ENCODE results near the gene TACC2. TPM values are rescaled to one million over a fixed set of nuclear protein-coding genes. Genes with fewer than 3 reads are reported as not detected.

TACC2 gene
- total RNA-seq, 1 donor from 2014 or later: 92.5 TPM

DNA sequence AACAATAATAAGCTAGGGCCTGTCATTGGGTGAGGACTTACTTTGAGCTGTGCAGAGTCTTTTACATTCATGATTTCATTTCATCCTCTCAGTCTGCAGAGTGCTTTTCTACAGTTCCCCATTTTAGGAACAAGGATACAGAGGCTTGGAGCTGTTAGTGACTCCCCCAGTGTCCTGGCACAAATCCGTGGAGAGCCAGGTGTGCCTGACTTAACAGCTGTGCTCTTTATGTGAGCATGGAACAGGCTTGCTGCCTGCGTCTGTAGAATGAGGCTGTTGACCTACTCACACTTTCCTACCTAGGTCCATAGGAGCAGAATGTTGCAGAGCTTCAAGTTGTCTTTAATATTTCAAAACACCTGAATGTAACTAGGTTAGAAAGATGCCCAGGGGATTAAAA lies 231.8 kb downstream of the TACC2 start:
- no peak for DNase-seq (ENCODE audit: low spot score)

DNA sequence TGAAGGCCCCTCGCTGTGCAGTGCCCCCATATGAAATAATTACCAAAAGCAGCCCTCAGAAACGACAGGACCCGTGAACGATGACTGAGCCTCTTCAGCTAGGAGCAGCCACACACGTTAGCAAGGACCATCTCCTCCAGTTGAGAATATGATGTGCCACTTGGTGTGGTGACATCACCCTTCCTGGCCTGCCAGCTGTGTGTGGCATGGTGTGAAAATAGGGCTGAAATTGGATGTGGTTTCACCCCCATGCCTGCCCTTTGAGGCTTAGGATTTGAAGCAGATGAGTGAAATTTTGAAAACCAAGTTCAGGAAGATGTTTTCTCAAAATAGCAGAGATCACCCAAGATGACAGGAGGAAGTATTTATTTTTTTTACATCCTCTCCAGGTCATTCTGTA lies 233.0 kb downstream of the TACC2 start:
- no peak for DNase-seq (ENCODE audit: low spot score)

DNA sequence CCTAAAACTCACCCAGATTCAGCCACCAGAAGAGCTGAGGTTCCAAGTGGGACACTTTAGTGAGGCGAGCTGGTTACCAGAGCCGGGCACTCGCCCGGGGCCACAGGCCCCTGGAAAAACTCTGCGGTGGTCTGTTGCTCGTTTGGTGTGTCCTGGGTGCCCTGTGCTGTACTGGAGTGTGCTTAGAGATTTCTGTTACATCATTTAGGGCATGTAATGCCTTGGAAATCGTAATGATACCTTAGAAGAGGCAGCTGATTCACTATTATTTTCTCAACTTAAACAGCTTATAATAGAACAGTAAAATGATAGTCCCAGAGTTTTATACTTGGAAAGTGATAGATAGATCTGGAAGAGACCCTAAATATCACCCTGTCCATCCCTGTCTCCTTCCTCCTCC lies 233.7 kb downstream of the TACC2 start:
- DNase-seq (ENCODE audit: low spot score): no peak

DNA sequence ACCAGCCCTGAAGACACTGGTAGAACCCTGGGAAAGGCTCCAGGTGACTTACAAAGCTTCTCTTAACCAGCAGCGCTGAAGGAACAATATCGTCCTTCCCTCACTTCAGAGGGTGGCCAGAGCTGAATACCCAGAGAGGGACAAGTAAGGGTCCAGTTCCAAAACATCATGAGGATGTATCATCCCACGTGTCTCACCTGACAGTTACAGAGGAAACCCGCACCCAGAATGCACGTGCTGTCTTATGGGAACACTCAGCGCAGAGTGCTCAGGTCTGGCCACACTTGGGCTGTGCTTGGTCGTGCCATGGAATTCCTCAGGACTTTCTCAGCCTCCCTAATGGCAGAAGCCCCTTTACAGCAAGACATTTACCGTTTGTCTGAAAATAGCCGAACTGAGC lies 235.2 kb downstream of the TACC2 start:
- DNase-seq (ENCODE audit: low spot score): no peak

DNA sequence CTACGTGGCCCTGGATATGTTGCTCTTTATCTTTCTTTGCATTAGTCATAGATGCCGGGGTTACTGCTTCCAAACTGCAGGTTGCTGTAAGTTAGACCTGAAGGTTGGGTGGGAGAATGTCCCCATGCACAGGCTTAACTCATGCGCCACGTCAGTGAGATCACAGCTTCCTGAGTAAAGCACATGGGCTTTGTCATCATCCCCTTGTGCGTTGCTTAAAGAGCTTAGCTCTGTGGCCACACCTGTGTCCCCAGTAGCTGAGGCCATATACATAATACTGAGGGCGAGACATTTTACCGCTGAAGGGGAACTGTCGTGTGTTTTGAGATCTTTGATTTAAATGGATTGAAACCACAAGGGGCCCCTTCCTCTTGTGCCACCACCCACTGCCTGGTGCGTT lies 236.4 kb downstream of the TACC2 start:
- DNase-seq (ENCODE audit: low spot score): no peak

DNA sequence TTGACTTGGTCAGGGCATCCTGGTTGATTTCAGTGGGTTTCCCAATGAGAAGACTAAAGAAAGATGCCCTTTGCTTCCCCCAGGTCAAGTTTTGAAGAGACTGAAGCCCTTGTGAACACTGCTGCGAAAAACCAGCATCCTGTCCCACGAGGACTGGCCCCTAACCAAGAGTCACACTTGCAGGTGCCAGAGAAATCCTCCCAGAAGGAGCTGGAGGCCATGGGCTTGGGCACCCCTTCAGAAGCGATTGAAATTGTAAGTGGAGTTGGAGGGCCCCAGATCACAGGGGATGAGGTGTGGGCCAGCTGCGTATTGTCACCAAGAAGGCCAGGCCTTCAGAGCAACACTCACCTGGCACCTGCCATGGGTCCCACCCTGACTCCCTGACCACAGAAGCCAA lies 238.8 kb downstream of the TACC2 start:
- no peak for DNase-seq (ENCODE audit: low spot score)

DNA sequence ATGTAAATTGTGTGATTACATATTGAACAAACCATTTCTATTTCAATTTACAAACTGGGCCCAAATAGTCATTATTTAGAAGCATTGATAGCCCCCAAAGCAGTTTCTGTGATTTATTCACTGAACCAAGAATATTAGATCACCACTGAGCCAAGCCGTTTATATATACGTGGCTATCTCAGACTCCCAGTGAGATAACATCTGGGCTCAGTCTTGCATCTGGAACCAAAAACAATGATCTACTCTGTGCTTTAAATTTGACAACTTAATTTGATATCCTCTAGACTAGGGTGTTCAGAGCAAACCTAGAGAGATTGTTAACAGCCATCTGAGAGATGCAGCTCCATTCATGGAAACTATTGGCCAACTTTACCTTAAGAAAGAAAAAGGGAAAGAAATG lies 240.7 kb downstream of the TACC2 start:
- no peak for DNase-seq (ENCODE audit: low spot score)

DNA sequence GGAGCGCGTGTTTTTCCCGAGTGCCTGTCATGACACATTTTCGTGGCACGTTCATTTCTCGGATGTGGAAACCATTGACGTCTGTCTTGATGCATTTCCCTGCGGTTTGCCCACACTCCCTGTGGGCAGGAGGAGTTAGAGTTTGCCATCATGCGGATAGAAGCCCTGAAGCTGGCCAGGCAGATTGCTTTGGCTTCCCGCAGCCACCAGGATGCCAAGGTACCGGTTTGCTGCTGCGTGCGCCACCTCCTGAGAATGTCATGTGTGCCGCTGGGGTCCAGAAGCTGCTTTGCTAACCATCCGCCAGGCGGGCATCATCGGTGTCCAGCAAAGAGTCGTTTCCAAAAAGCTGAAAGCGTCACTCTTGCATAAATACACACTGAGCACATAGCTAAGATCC lies 241.3 kb downstream of the TACC2 start:
- no peak for DNase-seq (ENCODE audit: low spot score)

DNA sequence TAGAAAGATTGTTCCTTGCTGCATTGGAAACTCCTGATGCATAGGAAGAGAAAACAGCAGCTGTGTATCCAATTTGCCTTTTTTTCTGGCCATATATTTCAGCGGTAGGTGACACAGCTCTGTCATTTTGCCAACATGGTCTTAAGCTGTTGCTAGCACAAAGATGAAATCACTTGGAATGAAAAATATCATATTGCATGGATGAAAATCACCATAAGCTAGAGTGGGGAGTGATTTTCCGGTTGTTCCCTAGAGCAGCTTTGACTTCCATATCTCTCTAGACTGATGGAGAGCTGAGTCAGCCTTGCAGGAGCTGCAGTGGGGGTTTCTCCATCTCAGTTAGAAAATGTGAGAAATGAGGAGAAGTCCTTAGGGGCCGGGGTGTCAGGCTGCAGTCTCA lies 243.8 kb downstream of the TACC2 start:
- DNase-seq (ENCODE audit: low spot score): no peak

DNA sequence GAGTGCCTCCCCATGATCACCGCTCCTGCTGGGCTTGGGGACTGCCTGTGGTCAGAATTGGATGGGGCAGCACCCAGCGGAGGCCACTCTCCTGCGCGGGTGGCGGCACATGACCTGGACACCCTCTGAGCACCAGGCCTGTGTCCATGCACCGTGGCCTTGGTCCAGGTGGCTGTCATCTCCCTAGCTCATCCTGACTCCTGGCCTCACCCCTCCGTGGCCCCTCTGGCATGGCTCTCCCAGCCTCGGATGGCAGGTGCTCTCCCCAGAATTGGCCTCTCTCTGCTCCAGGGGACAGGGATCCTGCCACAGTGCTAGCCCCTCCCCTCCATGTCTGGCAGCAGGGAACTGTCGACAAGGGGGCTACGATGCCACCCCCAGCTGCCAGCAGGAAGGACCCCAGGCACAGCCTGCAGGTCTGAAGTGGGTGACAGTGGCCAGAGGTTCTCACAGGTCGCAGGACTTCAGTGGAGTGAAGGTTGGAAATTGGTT lies 244.9 kb downstream of the TACC2 start:
- no peak for DNase-seq (ENCODE audit: low spot score)

DNA sequence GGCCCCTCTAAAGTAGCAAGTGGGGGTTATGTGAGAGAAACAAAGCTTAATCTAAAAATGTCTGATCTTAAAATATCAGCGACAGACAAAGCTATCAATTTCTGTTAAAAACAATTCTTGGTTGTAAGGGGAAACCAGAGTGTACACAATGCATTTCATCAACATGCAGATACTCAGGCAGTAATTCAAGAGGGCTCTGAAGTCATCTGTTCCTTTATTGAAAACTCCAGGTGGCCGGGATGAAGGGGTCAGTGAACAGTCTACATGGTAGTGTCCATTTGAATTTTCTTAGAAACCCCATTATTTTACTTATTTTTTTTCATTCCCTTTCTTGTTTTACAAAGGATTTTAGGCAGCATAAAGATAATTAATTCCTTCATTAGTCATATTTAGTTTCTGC lies 245.5 kb downstream of the TACC2 start:
- no peak for DNase-seq (ENCODE audit: low spot score)

DNA sequence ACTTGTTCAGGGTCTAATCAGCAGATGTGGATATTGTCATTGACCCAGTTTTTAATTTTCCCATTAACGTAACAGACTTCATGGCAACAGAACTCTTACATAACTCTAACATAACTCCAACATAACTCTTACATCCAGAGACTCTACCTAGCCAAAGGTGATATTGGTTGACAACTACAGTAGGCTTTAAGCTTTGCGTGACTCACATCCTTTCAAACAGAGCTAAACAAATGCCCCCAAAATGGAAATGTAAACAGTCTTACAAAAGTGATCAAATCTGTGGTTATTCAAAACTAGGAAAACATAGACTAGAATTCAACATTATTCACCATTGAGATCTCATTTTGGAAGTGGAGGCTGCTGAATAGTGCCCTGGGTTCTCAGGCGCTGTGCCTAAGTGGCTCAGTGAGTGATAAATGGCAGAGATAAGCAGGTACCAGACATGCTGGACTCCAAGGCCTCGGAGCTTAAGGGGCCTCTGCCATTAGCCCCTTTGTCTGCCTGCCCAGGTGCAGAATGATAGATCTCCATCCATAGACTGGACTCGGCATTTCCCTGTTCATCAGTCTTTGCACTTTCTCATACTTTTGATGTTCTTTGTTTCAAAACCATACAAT lies 247.8 kb downstream of the TACC2 start:
- DNase-seq (ENCODE audit: low spot score): no peak

DNA sequence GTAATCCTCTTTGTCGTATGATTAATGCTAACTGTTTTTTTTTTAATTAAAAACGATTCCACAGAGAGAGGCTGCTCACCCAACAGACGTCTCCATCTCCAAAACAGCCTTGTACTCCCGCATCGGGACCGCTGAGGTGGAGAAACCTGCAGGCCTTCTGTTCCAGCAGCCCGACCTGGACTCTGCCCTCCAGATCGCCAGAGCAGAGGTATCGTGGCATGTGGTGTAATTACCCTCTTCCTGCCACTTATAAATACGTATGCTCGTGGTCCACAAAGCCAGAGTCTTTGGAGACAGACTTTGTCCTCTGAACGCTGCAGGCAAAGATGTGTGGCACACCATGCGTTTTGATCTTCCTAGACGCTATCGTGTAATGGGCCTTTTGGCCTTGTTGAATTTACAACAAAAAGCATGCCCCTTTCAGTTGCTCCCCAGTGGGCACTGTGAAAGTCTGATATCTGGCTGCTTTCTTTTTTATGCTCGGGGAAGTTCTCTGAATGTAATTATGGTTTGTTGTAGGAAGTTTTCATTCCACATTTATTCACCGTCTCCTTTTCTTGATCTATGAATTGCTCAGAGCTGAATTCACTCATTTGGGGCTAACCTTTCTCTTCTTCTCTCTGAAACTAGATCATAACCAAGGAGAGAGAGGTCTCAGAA lies 248.5 kb downstream of the TACC2 start:
- DNase-seq (ENCODE audit: low spot score): no peak

DNA sequence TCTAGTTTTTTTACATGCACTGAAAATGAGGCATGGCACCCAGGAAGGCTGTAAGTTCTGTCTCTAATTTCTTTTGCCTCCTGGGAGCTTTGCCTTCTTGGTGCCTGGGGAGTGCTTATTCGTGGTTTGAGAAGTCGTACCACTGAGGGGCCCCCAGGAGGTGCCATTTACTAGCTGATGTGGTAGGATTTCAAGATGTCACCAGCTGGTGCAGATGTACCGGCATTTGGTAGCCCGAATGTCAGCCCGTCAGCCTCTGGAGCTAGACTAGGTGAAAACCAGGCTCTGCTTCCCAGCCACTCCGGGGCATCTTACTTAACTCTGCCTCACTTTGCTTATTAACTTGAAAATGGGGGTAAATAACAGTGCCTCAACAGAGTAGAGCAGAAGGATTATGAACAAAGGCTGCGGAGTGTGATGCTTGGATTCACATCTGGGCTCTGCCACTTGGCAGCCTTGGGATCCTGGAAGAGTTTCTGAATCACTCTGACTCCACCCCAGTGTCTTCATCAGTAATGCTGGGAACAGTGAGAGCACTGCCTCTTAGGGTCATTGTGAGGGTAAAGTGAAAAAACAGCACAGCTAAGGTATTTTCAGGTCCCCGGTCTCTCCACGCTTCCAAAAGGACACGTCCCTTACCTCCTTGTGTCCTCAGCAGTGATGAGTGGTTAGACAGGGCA lies 250.8 kb downstream of the TACC2 start:
- no peak for DNase-seq (ENCODE audit: low spot score)

DNA sequence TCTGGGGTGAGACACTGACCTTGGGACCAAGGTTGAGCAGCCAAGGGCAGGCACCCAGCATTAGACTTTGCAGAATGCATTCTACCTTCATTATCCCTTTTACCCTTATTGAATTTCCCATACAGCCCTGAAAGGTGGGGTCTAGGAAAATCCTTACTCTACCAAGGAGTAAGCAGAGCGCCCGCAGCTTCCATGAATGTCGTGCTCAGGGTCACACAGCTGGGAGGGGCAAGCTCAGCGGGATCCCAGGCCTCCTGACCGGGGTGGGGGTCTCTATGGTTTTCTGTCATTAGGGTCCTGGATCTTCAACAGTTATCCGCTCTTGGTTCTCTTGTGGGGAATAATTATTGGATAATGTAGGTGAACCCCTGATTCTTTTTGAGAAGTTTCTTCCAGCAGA lies 251.4 kb downstream of the TACC2 start:
- DNase-seq (ENCODE audit: low spot score): no peak

DNA sequence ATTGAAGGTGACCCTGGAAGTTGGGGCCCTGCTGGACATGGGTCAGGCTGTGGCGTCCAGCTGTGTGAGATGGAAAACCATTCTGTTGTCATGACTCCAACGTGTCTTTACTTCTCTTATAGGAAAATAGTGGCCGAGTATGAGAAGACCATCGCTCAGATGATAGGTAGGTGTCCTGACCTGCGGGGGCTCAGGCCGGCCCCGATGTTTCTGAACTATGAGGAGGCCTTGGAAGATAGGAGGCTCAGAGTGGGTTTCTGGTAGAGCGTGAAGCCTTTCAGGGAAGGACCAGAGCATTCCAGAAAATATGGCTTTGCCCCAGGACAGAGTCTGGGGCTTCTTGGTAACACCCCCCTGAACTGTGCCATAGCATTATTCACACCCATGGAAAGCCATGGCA lies 252.9 kb downstream of the TACC2 start:
- no peak for DNase-seq (ENCODE audit: low spot score)

DNA sequence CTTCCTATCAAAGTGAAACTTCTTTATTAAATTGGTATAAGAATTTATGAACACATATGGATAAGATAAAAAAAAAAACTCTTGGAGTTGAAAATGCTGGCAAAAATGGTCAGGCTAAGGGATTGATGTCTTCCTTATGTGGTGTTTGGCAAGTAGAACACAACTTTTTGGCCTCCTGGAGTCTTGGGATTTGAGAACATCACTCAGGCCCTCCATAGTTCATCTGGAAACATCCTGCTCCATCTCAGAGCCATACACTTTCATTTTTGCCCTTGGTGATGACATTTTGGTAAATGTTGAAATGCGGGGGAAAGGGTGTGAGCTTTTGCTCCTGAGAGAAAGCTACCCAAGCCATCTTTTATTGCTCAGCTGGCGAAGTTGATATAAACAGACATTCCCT lies 254.6 kb downstream of the TACC2 start:
- DNase-seq (ENCODE audit: low spot score): no peak

DNA sequence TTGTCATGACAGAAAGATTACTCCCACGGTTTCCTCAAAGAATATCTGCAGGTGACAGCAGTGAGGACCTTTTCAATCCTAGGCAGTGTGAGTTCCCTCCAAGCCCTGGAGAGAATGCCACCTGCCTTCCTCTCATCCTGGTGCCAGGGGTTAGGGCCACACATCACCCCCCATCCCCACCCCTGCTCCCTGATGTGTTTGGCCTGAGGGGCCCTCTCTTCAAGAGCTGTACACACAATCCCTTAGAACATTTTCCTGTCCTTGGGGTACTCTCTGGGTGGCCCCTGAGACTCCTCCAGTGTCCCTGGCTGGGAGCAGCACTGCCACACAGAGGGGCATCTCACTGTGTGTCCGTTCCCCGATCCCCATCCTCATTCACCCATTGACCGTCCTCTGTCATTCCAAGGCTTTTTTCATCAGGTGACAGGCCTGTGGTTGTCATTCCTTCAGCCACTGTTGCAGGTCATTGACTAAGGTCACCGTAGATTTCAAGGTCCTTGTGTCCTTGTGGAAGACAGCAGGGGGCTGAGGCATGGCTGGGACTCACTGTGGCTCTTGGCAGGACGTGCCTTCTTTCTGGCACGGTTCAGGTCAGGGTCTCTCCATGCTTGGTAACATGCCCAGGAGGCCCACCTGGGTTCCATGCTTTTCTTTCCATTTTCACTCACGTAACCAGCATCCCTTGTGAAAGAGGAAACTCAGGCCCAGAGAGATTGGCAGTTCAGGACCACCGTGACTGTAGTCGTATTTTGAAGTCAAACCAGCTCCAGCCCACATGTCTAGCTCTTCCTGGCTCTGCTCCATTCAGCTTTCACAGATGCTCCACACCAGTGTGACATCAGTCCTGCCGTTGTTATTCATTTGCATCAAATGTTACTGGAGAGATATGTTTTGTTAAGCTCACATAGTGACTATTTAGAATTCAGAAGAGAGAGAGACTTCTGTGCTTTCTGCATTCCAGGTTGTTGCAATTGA lies 255.3 kb downstream of the TACC2 start:
- DNase-seq (ENCODE audit: low spot score): no peak

DNA sequence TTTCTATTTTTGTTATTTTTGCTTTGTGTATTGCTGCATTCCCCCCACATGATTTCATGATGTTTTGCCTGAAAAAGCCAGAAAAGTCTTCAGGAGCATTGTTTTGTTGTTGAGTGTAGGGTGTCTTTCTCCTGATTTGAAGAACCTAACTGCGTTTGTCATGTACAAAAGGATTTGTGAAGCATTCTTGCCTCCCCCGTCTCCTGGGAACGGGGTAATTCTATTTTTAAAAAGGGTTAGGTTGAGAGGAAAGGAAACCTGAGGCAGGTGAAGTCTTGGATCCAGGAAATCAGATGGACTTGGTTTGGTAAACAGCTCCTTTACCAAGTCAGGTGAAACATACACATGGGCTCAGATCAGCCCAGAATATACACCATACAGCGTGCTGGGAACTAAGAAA lies 256.2 kb downstream of the TACC2 start:
- DNase-seq (ENCODE audit: low spot score): no peak

DNA sequence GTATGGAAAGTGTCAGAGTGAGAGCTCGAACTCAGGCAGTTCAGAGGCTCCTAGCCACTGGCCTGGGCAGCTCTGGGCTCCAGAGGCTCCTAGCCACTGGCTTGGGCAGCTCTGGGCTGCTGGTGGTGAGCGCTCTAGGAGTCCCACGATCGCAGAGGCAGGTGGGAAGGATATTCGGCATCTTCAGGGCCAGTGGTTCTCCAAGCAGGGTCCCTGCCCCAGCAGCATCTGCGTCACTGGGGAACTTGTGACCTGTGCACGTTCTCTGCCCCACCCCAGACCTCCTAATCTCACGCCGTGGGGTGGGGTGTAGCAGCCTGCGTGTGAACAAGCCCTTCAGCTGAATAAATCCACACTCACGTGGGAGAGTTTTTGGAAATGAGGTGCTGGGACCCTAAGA lies 256.9 kb downstream of the TACC2 start:
- no peak for DNase-seq (ENCODE audit: low spot score)

DNA sequence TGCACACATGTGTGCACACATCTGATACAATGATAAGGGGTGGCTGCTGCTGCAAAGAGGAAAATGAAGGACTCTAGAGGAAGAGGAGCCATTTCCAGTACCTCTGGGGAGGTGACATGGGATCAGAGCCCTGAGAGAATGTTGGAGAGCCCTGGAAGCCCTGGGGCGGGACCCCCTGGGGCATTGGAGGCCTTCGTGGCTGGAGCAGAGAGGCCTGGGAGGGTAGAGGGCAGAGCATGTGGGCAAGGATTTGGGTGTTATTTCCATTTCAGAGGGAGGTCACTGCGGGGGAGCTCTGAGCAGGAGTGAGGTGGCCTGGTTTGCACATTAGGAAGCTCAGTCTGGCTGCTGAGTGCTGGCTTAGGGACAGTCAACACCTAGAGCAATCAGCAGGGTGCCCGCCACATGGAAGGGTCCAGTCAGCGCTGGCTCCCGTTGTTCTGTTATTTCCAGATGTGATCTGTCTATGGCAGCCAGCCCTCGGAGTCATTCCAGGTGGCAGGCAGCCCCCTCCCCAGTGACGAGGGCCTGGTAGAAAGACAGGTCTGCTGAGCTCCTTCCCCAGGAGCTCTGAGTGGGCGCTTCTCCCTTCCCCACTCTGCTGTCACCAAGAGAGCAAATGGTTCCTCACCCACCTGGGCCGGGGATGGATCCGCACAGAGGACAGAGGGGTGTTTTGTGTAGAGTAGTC lies 258.0 kb downstream of the TACC2 start:
- no peak for DNase-seq (ENCODE audit: low spot score)
